Stimulated activated CD4-positive, alpha-beta T cell treated with anti-CD3 and anti-CD28 coated beads, Interleukin-15, amount 100 ng/mL, for 48 hours (primary cell): ENCODE data around the gene GRB10.
"Not testable (repeated sequence)": the region's sequence is repeated elsewhere in the genome, so short reads cannot be mapped to it uniquely, and the experiment has no call there.

Experiments used
- DNase-seq, 2 donors: peaks; one replicate each; pipeline ENCODE4 v3.0.0-alpha.2; 2020; ENCODE audit warnings: low read depth in 2 of 2

GRB10 gene

GRCh38 chr7:50743016-50743415, 39.7 kb downstream of the GRB10 start:
- DNase-seq = no peak

- no peak for DNase-seq
Measured at GRCh38 chr7:50742401-50742800, 40.3 kb downstream of the GRB10 start.

- peak; percentile 19 to 49 for DNase-seq
Measured at GRCh38 chr7:50739744-50740435, 42.8 kb downstream of the GRB10 start.

GRCh38 chr7:50738932-50739331, 43.8 kb downstream of the GRB10 start:
- DNase-seq = no peak

- not testable (repeated sequence) for DNase-seq
Measured at GRCh38 chr7:50735836-50736235, 46.9 kb downstream of the GRB10 start.

GRCh38 chr7:50735333-50735732, 47.4 kb downstream of the GRB10 start:
- DNase-seq = no peak

- DNase-seq = no peak
Measured at GRCh38 chr7:50734246-50734645, 48.5 kb downstream of the GRB10 start.

- DNase-seq = no peak
Measured at GRCh38 chr7:50733552-50733951, 49.1 kb downstream of the GRB10 start.

- no peak for DNase-seq
Measured at GRCh38 chr7:50731703-50732582, 50.8 kb downstream of the GRB10 start.

- no peak for DNase-seq
Measured at GRCh38 chr7:50730446-50731400, 52.0 kb downstream of the GRB10 start.

- no peak for DNase-seq
Measured at GRCh38 chr7:50729962-50730361, 52.7 kb downstream of the GRB10 start.

- no peak for DNase-seq
Measured at GRCh38 chr7:50728184-50728583, 54.5 kb downstream of the GRB10 start.

GRCh38 chr7:50727711-50728110, 55.0 kb downstream of the GRB10 start:
- DNase-seq = no peak

- DNase-seq = no peak
Measured at GRCh38 chr7:50727072-50727471, 55.6 kb downstream of the GRB10 start.

GRCh38 chr7:50725774-50726173, 56.9 kb downstream of the GRB10 start:
- no peak for DNase-seq

GRCh38 chr7:50724526-50725520, 57.9 kb downstream of the GRB10 start:
- no peak for DNase-seq

GRCh38 chr7:50723888-50724287, 58.8 kb downstream of the GRB10 start:
- no peak for DNase-seq

- no peak for DNase-seq
Measured at GRCh38 chr7:50723173-50723572, 59.5 kb downstream of the GRB10 start.

- no peak for DNase-seq
Measured at GRCh38 chr7:50721661-50722259, 60.9 kb downstream of the GRB10 start.

GRCh38 chr7:50721160-50721559, 61.5 kb downstream of the GRB10 start:
- no peak for DNase-seq
